Lung microvascular endothelial cell (primary cell): Measurements from ENCODE around the gene AIFM1. TPM values are rescaled to one million over a fixed set of nuclear protein-coding genes. Genes with fewer than 3 reads are reported as not detected.
"Not testable (repeated sequence)": the region's sequence is repeated elsewhere in the genome, so short reads cannot be mapped to it uniquely, and the experiment has no call there.

Experiments used
- DNase-seq, 2 donors: peaks; one replicate each; pipeline versions ENCODE4 v3.0.0 to v3.0.0-alpha.2; 2010; ENCODE audit warnings: low read depth in 2 of 2
- total RNA-seq: library from RNA; depleted of rRNA; stranded (reverse); fragments of >200 nt; gene quantifications from 2 replicates; pipeline ENCODE4 v1.2.1, GENCODE V29; 2014

AIFM1 gene
- total RNA-seq, 1 donor from 2014 or later: 8.7 TPM

GRCh38 chrX:130119312-130119898, 46.2 kb downstream of the AIFM1 start:
- DNase-seq: no peak

- peak; percentile 49 to 84 for DNase-seq
Measured at GRCh38 chrX:130118441-130119311, 47.0 kb downstream of the AIFM1 start.

- DNase-seq: no peak
Measured at GRCh38 chrX:130117166-130117565, 48.5 kb downstream of the AIFM1 start.

GRCh38 chrX:130115119-130115885, 50.3 kb downstream of the AIFM1 start:
- DNase-seq: not testable (repeated sequence)

- peak in 1 of 2 donors; percentile 55 for DNase-seq
Measured at GRCh38 chrX:130114141-130114588, 51.5 kb downstream of the AIFM1 start.

GRCh38 chrX:130111220-130112154, 54.2 kb downstream of the AIFM1 start:
- DNase-seq: peak in 1 of 2 donors; percentile 25

- DNase-seq: peak; percentile 59 to 61
Measured at GRCh38 chrX:130110379-130111219, 55.0 kb downstream of the AIFM1 start, which contains the start of gene ELF4. Gene ELF4, minus strand, starts transcription at chrX:130110497. Its CDS starts 29,167 bp downstream, at chrX:130081330.

GRCh38 chrX:130109429-130110378, 55.9 kb downstream of the AIFM1 start:
- DNase-seq: peak in 1 of 2 donors; percentile 39

- no peak for DNase-seq
Measured at GRCh38 chrX:130108647-130109428, 56.8 kb downstream of the AIFM1 start.

- DNase-seq: peak in 1 of 2 donors; percentile 69
Measured at GRCh38 chrX:130106071-130106470, 59.6 kb downstream of the AIFM1 start.

- no peak for DNase-seq
Measured at GRCh38 chrX:130105244-130105643, 60.4 kb downstream of the AIFM1 start.

- no peak for DNase-seq
Measured at GRCh38 chrX:130103605-130104004, 62.0 kb downstream of the AIFM1 start.

GRCh38 chrX:130100180-130100579, 65.5 kb downstream of the AIFM1 start:
- no peak for DNase-seq

- DNase-seq: no peak
Measured at GRCh38 chrX:130098210-130098552, 67.5 kb downstream of the AIFM1 start.

- DNase-seq: peak; percentile 74 to 87
Measured at GRCh38 chrX:130097507-130098209, 68.0 kb downstream of the AIFM1 start.

- DNase-seq: no peak
Measured at GRCh38 chrX:130095249-130096030, 70.2 kb downstream of the AIFM1 start.

GRCh38 chrX:130094696-130095095, 70.9 kb downstream of the AIFM1 start:
- DNase-seq: no peak
